CD4-positive, alpha-beta T cell (primary cell): ENCODE measurements around the gene ZNF24. TPM values are rescaled to one million over a fixed set of nuclear protein-coding genes. Genes with fewer than 3 reads are reported as not detected.

ENCODE experiments used
- ATAC-seq: fragments of 200-7000 bp; cut with Tn5 transposase; one replicate; pipeline ENCODE4 v1.10.0; 2022; ENCODE audit warnings: mild to moderate bottlenecking; ENCODE audit not compliant: poor library complexity
- CTCF ChIA-PET: fragments of 350-600 bp; sonication (Branson Sonifier 250); formaldehyde crosslinking; loops from one replicate; lab custom pipeline; 2021; ENCODE audit warnings: antibody characterized with exemption, inconsistent platforms; lab: Charles Lee
- POLR2A ChIA-PET: fragments of 350-600 bp; sonication (Branson Sonifier 250); formaldehyde crosslinking; loops from one replicate; lab custom pipeline; 2021; ENCODE audit warnings: antibody characterized with exemption, inconsistent platforms; lab: Charles Lee
- DNase-seq, 14 experiments: peaks; one replicate each; pipeline ENCODE4 v3.0.0-alpha.2; 2013 to 2020; ENCODE audit warnings: mixed read lengths in 2 of 14
- H3K27ac ChIP-seq, 2 donors: one replicate each; pipeline versions ENCODE4 v1.5.1 to v1.7.0; 2013; ENCODE audit warnings: low read length in 2 of 2, low read depth in 1 of 2, mild to moderate bottlenecking in 1 of 2
- H3K27me3 ChIP-seq, 2 experiments: 1 replicate in 1 of 2; 2 replicates in 1 of 2; pipeline versions ENCODE4 v1.6.1 to v1.7.0; 2013; ENCODE audit warnings: low read length in 2 of 2, control low read depth in 1 of 2, mild to moderate bottlenecking in 1 of 2, moderate library complexity in 1 of 2; ENCODE audit not compliant: insufficient read depth in 2 of 2, control insufficient read depth in 1 of 2
- H3K36me3 ChIP-seq: one replicate; pipeline ENCODE4 v1.6.1; 2013; ENCODE audit warnings: low read length, control low read depth; ENCODE audit not compliant: insufficient read depth
- H3K4me1 ChIP-seq: one replicate; pipeline ENCODE4 v1.6.1; 2013; ENCODE audit warnings: low read length, control low read depth; ENCODE audit not compliant: insufficient read depth
- H3K4me3 ChIP-seq: one replicate; pipeline ENCODE4 v1.5.1; 2013; ENCODE audit warnings: mild to moderate bottlenecking, low read length, moderate library complexity
- H3K9me3 ChIP-seq, 2 experiments: 1 replicate in 1 of 2; 2 replicates in 1 of 2; pipeline versions ENCODE4 v1.6.1 to v1.7.0; 2013; ENCODE audit warnings: low read length in 2 of 2, mild to moderate bottlenecking in 2 of 2, control low read depth in 1 of 2, moderate library complexity in 1 of 2; ENCODE audit not compliant: control insufficient read depth in 1 of 2, insufficient read depth in 1 of 2
- H3K27ac Mint-ChIP-seq: one replicate; pipeline ENCODE4 v1.8.0; 2020; ENCODE audit warnings: mixed read lengths
- H3K27me3 Mint-ChIP-seq: one replicate; pipeline ENCODE4 v1.8.0; 2021; ENCODE audit warnings: mixed read lengths
- H3K36me3 Mint-ChIP-seq: one replicate; pipeline ENCODE4 v1.8.0; 2021; ENCODE audit warnings: low read depth, mixed read lengths
- H3K4me1 Mint-ChIP-seq: one replicate; pipeline ENCODE4 v1.8.0; 2021; ENCODE audit warnings: low read depth, mixed read lengths
- H3K4me3 Mint-ChIP-seq: one replicate; pipeline ENCODE4 v1.8.0; 2020; ENCODE audit warnings: mild to moderate bottlenecking, mixed read lengths
- H3K9me3 Mint-ChIP-seq: one replicate; pipeline ENCODE4 v1.8.0; 2020; ENCODE audit warnings: mixed read lengths
- CTCF ChIP-seq: fragments of 200-600 bp; IDR thresholded peaks from one replicate; pipeline ENCODE4 v1.8.0; 2022; ENCODE audit warnings: antibody characterized with exemption, mild to moderate bottlenecking
- intact Hi-C, 2 experiments: fragments of 100-400 bp; cut with DNase I in 1 of 2; cut with micrococcal nuclease in 1 of 2; formaldehyde crosslinking; loops; one replicate each; pipeline versions ENCODE4 v1.15.1 to v1.9.0; 2023 to 2025; cut with DNase I, micrococcal nuclease
- polyA plus RNA-seq, 2 donors: library from polyadenylated mRNA; unstranded; fragments of 120-200 nt; gene quantifications; one replicate each; pipeline ENCODE4 v1.2.1, GENCODE V29; 2013
- total RNA-seq, 174 experiments: library from RNA in 2 of 174; stranded (reverse) in 2 of 174; gene quantifications; one replicate each; pipeline ENCODE4 v1.2.3 and lab custom pipeline; 2021 to 2026

The ZNF24 gene
- 10 to 100 TPM; 65.9 to 68.3 TPM for total RNA-seq
- polyA plus RNA-seq (2013, experiment 1 of 2), result 49.7 TPM
- 42.7 TPM for polyA plus RNA-seq (2013, experiment 2 of 2)
- 125 to 382 (median 250) reads per million in 172 experiments for total RNA-seq (lab: John Stamatoyannopoulos, UW)

GRCh38 chr18:35343936-35344735, at the start of gene ZNF24:
Gene ZNF24 (minus strand): TSS chr18:35344420. CDS start chr18:35340650, 3,770 bp downstream.
- Mint-ChIP-seq H3K4me1 (peaks cover 55% of the 10 kb centered on the region), H3K9me3 (no peaks in the 10 kb centered on the region), H3K27me3 (no peaks in the 10 kb centered on the region), H3K36me3 (peaks cover 19% of the 10 kb centered on the region), H3K27ac (peak within 1 kb of the TSS; percentile 97), H3K4me3 (peak within 1 kb of the TSS; percentile 97)
- Histone ChIP-seq H3K27ac (peak within 1 kb of the TSS; percentile 99), H3K4me1 (peaks cover 27% of the 10 kb centered on the region), H3K27me3 (no peaks in the 10 kb centered on the region), H3K36me3 (peaks cover 17% of the 10 kb centered on the region), H3K9me3 (no peaks in the 10 kb centered on the region), H3K4me3 (peak within 1 kb of the TSS; percentile 96)
- POLR2A ChIA-PET, result interaction anchor here (0.8 to 3.4 kb wide), 14 partner anchors 11 to 628 kb away, joined by 3 to 30 read pairs (median 5); partner anchors contain the start of genes INO80C, MAPRE2, RMP24 and ZNF397
- intact Hi-C loops, result loop anchor here (1.0 to 10.0 kb wide), 7 partner anchors 54 to 1481 kb away; partner anchors contain the start of genes GALNT1 (in 1 of the 2), KIAA1328 (in 1 of the 2), MAPRE2 (in 1 of the 2) and RPRD1A (in 1 of the 2)
- CTCF ChIA-PET, result interaction anchor here (0.7 to 1.5 kb wide), 5 partner anchors 11 to 318 kb away, joined by 3 to 5 read pairs (median 3); partner anchors contain the start of genes MAPRE2 and ZNF397
- ATAC-seq, result peak; percentile 92
- TF ChIP-seq CTCF, result no peak
- peak; percentile 83 to 95 (median 88) for DNase-seq

DNA sequence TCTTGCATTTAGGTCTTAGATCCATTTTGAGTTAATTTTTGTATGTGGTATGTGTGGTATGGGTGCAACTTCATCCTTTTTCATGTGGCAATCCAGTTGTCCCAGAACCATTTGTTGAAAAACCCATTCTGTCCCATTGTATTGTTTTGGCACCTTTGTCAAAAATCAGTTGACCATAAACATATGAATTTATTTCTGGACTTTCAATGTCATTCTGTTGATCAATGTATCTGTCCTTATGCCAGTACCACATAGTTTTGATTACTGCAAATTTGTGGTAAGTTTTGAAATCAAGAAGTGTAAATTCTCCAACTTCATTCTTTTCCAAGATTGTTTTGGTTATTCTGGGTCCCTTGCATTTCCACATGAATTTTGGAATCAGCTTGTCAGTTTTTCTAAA, 49.5 kb upstream of the ZNF24 start:
- no peak for TF ChIP-seq CTCF
- no peaks in the 10 kb centered on the region for H3K9me3 Mint-ChIP-seq
- intact Hi-C loops, result no loop called here
- H3K4me3 Mint-ChIP-seq, result no peak overlapping the region
- H3K27me3 ChIP-seq, result peaks cover 0 to 11% of the 10 kb centered on the region in 2 experiments
- no peaks in the 10 kb centered on the region for H3K36me3 ChIP-seq
- H3K4me1 Mint-ChIP-seq, result no peaks in the 10 kb centered on the region
- POLR2A ChIA-PET, result no interaction called here
- H3K36me3 Mint-ChIP-seq, result no peaks in the 10 kb centered on the region
- no peaks in the 10 kb centered on the region for H3K9me3 ChIP-seq
- ATAC-seq (no peak), DNase-seq (no peak)
- H3K27me3 Mint-ChIP-seq, result peaks cover 29% of the 10 kb centered on the region
- H3K4me1 ChIP-seq, result no peaks in the 10 kb centered on the region
- H3K4me3 ChIP-seq, result no peak overlapping the region
- CTCF ChIA-PET, result no interaction called here
- no peak overlapping the region for H3K27ac Mint-ChIP-seq
- no peak overlapping the region for H3K27ac ChIP-seq

- ATAC-seq (no peak), DNase-seq (no peak)
- no peaks in the 10 kb centered on the region for H3K36me3 Mint-ChIP-seq
- no peaks in the 10 kb centered on the region for H3K4me1 Mint-ChIP-seq
- H3K4me3 ChIP-seq, result no peak overlapping the region
- no peak for TF ChIP-seq CTCF
- no peak overlapping the region for H3K27ac Mint-ChIP-seq
- ChIA-PET CTCF (no interaction called here), POLR2A (no interaction called here)
- H3K27ac ChIP-seq, result no peak overlapping the region
- H3K36me3 ChIP-seq, result no peaks in the 10 kb centered on the region
- H3K27me3 ChIP-seq, result peaks cover 0 to 7% of the 10 kb centered on the region in 2 experiments
- intact Hi-C loops, result no loop called here
- peaks cover 22% of the 10 kb centered on the region for H3K27me3 Mint-ChIP-seq
- no peak overlapping the region for H3K4me3 Mint-ChIP-seq
- H3K9me3 ChIP-seq, result no peaks in the 10 kb centered on the region
- no peaks in the 10 kb centered on the region for H3K4me1 ChIP-seq
- H3K9me3 Mint-ChIP-seq, result no peaks in the 10 kb centered on the region
Observed at GRCh38 chr18:35392375-35392774, 48.2 kb upstream of the ZNF24 start.
